Measurements from ENCODE around the gene RIN3. TPM values are rescaled to one million over a fixed set of nuclear protein-coding genes. Genes with fewer than 3 reads are reported as not detected.

The RIN3 gene
- total and polyA plus RNA-seq, 10 of the 15 experiments (the other 5 are each of a cell fraction or from before 2014, with no cell fraction given), result 0.91 to 23.3 (median 6.3) TPM

- ATAC-seq, result peak; percentile 70
- Histone ChIP-seq H3K27ac (ENCODE audit: control insufficient read depth, insufficient read depth) (no peak overlapping the region), H3K4me3 (no peak overlapping the region), H3K9me3 (replicated peaks; ENCODE audit: control insufficient read depth, insufficient read depth, low read length) (no peaks in the 10 kb centered on the region; the same call in 2 of the 3 replicates), H3K27me3 (replicated peaks in 1 of 2; ENCODE audit: control insufficient read depth in 2 of 2, insufficient read depth in 2 of 2, low read length in 1 of 2) (no peaks in the 10 kb centered on the region), H4K20me1 (ENCODE audit: control insufficient read depth, insufficient read depth) (no peaks in the 10 kb centered on the region), H3K9ac (ENCODE audit: control insufficient read depth, insufficient read depth, low read length) (no peak overlapping the region), H3K4me1 (ENCODE audit: control insufficient read depth, insufficient read depth, low read length) (no peaks in the 10 kb centered on the region; the same call in 1 of the 2 replicates), H3K79me2 (ENCODE audit: control insufficient read depth, insufficient read depth, low read length) (no peaks in the 10 kb centered on the region), H2AFZ (ENCODE audit: control insufficient read depth, low read depth, low read length) (no peak overlapping the region), H3K36me3 (ENCODE audit: control insufficient read depth in 2 of 2, insufficient read depth in 2 of 2, low read length in 1 of 2) (peaks cover 0 to 10% of the 10 kb centered on the region in 2 experiments; a peak in 2 of 4 replicates), H3K4me2 (ENCODE audit: control insufficient read depth, insufficient read depth) (no peak overlapping the region)
- TF ChIP-seq CTCF (IDR thresholded peaks at IDR 0.05 in 2 of 3, conservative IDR thresholded peaks at IDR 0.05 in 1 of 3; ENCODE audit: control insufficient read depth in 2 of 3, extremely low read depth in 1 of 3, insufficient read depth in 1 of 3, low read depth in 3 of 3, low read length in 3 of 3), result peak; percentile 59 to 72 (median 71)
- TF ChIP-seq NFYB (IDR thresholded peaks at IDR 0.05; ENCODE audit: insufficient read depth, low read depth, low read length), result no peak
- TF ChIP-seq RAD21 (IDR thresholded peaks at IDR 0.05; ENCODE audit: insufficient read depth, low read depth, low read length), result peak; percentile 63
- TF ChIP-seq SMC3 (IDR thresholded peaks at IDR 0.05; ENCODE audit: borderline replicate concordance, low read length), result peak; percentile 42; the same call in 1 of the 2 replicates
- peak; percentile 42; the same call in 1 of the 2 replicates for TF ChIP-seq POLR2AphosphoS2 (IDR thresholded peaks at IDR 0.05; ENCODE audit: low read depth, low read length)
- ChIA-PET RAD21 (ENCODE audit: unreplicated experiment) (interaction anchor here (0.6 to 2.9 kb wide), 20 partner anchors 8 to 597 kb away, joined by 3 to 13 read pairs (median 3); no protein-coding TSS in a partner anchor), CTCF (interaction anchor here (0.6 to 2.9 kb wide), 27 partner anchors 8 to 555 kb away, joined by 3 to 21 read pairs (median 4); partner anchors contain the start of gene GOLGA5), POLR2A (no interaction called here), SMC1A (ENCODE audit: uncharacterized antibody, unreplicated experiment) (interaction anchor here (0.7 to 1.8 kb wide), 10 partner anchors 9 to 650 kb away, joined by 3 to 6 read pairs (median 4); no protein-coding TSS in a partner anchor)
- DNase-seq (ENCODE audit: low read depth, low spot score), result no peak
- 89% methylated on average over 13 of the region's 13 CpGs for WGBS (ENCODE audit: insufficient coverage, insufficient replicate concordance, low lambda C conversion rate, missing lambda C conversion rate)
- no TSS peak for BruUV-seq (replicated peaks)
- peak; percentile 72 for FAIRE-seq
- intact Hi-C loops (cut with micrococcal nuclease; ENCODE audit: unreplicated experiment), result no loop called here
- in situ Hi-C loops (cut with MboI), result loop anchor here (25.0 kb wide), 1 partner anchor 553 kb away; no protein-coding TSS in a partner anchor
Observed at GRCh38 chr14:92690171-92691011, 176.8 kb downstream of the RIN3 start.
